Gastroesophageal sphincter (tissue), 4 donors: ENCODE results near the gene NUP188. TPM values are rescaled to one million over a fixed set of nuclear protein-coding genes. Genes with fewer than 3 reads are reported as not detected.

Source experiments
- ATAC-seq: fragments of 150-250 bp; one replicate; pipeline ENCODE4 v1.9.1; 2016; ENCODE audit warnings: mild to moderate bottlenecking, moderate library complexity
- H3K27ac ChIP-seq, 4 donors: fragments of 200-600 bp; sonication (generic) in 3 of 4; 1 replicate in 3 of 4; 2 replicates in 1 of 4; pipeline ENCODE4 v1.5.1; 2016 to 2019
- H3K27me3 ChIP-seq: fragments of 200-600 bp; sonication (generic); one replicate; pipeline ENCODE4 v1.5.1; 2019
- H3K36me3 ChIP-seq, 2 donors: fragments of 200-600 bp; sonication (generic); one replicate each; pipeline ENCODE4 v1.5.1; 2019; ENCODE audit warnings: control low read depth in 1 of 2
- H3K4me1 ChIP-seq, 3 donors: fragments of 200-600 bp; sonication (generic); 1 replicate in 2 of 3; 2 replicates in 1 of 3; pipeline ENCODE4 v1.5.1; 2016 to 2019; ENCODE audit warnings: control low read depth in 2 of 3
- H3K4me3 ChIP-seq, 2 donors: fragments of 200-600 bp; sonication (generic); one replicate each; pipeline ENCODE4 v1.5.1; 2019; ENCODE audit warnings: mild to moderate bottlenecking in 1 of 2, moderate library complexity in 1 of 2
- H3K9me3 ChIP-seq, 3 donors: fragments of 200-600 bp; sonication (generic); one replicate each; pipeline ENCODE4 v1.5.1; 2017 to 2019; ENCODE audit warnings: control low read depth in 2 of 3
- EP300 ChIP-seq: sonication (generic); formaldehyde crosslinking; IDR thresholded peaks from one replicate; pipeline ENCODE4 v1.6.1; 2017; ENCODE audit warnings: antibody characterized with exemption, mild to moderate bottlenecking
- POLR2A ChIP-seq, 2 donors: fragments of 450-650 bp; IDR thresholded peaks; one replicate each; pipeline ENCODE4 v1.6.1; 2017; ENCODE audit warnings: antibody characterized with exemption in 2 of 2, mild to moderate bottlenecking in 2 of 2, moderate library complexity in 1 of 2
- POLR2AphosphoS5 ChIP-seq: sonication (generic); formaldehyde crosslinking; IDR thresholded peaks from one replicate; pipeline ENCODE4 v1.6.1; 2017; ENCODE audit warnings: antibody characterized with exemption
- WGBS, 2 donors: methylation state at CpG; one replicate each; pipeline ENCODE4 v1.1.5; 2018; ENCODE audit warnings: low coverage in 1 of 2; 5-methylcytosine and 5-hydroxymethylcytosine counted together
- total RNA-seq, 4 donors: library from RNA; depleted of rRNA; stranded (reverse); fragments of >200 nt; gene quantifications; one replicate each; pipeline ENCODE4 v1.1.0, GENCODE V29; 2016
- TF ChIP-seq, protein P1 (sequence below), 4 experiments: fragments of 200-600 bp in 2 of 4; fragments of 450-650 bp in 2 of 4; sonication (generic) in 1 of 4; IDR thresholded peaks; one replicate each; pipeline ENCODE4 v1.5.1; 2017 to 2019; ENCODE audit warnings: antibody characterized with exemption in 4 of 4, mild to moderate bottlenecking in 2 of 4, moderate library complexity in 2 of 4

The NUP188 gene
- total RNA-seq, 4 donors from 2014 or later = 18.6 to 32.7 (median 29.1) TPM

DNA sequence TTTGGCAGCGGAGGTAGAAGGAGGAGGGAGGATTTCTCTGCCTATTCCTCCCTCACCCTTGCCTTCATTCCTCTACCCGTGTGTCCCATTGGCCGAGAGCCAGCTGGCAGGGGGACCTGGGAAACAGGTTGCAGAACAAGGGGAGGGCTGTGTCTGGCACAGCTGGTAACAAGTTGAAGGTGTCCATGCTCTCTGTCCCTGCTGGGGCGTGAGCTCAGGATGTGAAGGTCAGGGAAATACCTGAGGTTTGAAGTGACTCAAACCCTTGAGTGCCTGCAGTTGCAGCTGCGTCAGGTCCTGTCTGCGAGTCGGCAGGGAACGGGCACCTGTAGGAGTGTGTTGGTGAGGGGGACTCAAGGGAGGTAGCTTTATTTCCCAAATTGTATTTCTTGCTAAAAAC is 105.1 kb downstream of the NUP188 start:
- TF ChIP-seq, protein P1, sequence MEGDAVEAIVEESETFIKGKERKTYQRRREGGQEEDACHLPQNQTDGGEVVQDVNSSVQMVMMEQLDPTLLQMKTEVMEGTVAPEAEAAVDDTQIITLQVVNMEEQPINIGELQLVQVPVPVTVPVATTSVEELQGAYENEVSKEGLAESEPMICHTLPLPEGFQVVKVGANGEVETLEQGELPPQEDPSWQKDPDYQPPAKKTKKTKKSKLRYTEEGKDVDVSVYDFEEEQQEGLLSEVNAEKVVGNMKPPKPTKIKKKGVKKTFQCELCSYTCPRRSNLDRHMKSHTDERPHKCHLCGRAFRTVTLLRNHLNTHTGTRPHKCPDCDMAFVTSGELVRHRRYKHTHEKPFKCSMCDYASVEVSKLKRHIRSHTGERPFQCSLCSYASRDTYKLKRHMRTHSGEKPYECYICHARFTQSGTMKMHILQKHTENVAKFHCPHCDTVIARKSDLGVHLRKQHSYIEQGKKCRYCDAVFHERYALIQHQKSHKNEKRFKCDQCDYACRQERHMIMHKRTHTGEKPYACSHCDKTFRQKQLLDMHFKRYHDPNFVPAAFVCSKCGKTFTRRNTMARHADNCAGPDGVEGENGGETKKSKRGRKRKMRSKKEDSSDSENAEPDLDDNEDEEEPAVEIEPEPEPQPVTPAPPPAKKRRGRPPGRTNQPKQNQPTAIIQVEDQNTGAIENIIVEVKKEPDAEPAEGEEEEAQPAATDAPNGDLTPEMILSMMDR (IDR thresholded peaks at IDR 0.05) = no peak
- TF ChIP-seq EP300 = no peak
- no peak for TF ChIP-seq POLR2A (IDR thresholded peaks at IDR 0.05)
- 87 to 96% methylated on average over 4 to 7 of the region's 8 CpGs for WGBS, 2 donors
- Histone ChIP-seq H3K4me1 (no peaks in the 10 kb centered on the region), H3K27me3 (no peaks in the 10 kb centered on the region), H3K27ac (no peak overlapping the region), H3K36me3 (peaks cover 0 to 100% of the 10 kb centered on the region in 2 donors), H3K9me3 (no peaks in the 10 kb centered on the region), H3K4me3 (no peak overlapping the region)
- ATAC-seq = no peak

GRCh38 chr9:129053020-129053419 is 105.5 kb downstream of the NUP188 start:
- H3K36me3 ChIP-seq = peaks cover 0 to 100% of the 10 kb centered on the region in 2 donors
- no peaks in the 10 kb centered on the region for H3K9me3 ChIP-seq
- no peak overlapping the region for H3K27ac ChIP-seq
- no peaks in the 10 kb centered on the region for H3K27me3 ChIP-seq
- no peak overlapping the region for H3K4me3 ChIP-seq
- ATAC-seq = no peak
- WGBS, 2 donors = 90 to 94% methylated on average over 4 to 5 of the region's 6 CpGs
- no peak for TF ChIP-seq POLR2A (IDR thresholded peaks at IDR 0.05)
- no peak for TF ChIP-seq EP300
- TF ChIP-seq POLR2AphosphoS5 = no peak
- TF ChIP-seq, protein P1 (IDR thresholded peaks at IDR 0.05) = no peak
- no peaks in the 10 kb centered on the region for H3K4me1 ChIP-seq

DNA sequence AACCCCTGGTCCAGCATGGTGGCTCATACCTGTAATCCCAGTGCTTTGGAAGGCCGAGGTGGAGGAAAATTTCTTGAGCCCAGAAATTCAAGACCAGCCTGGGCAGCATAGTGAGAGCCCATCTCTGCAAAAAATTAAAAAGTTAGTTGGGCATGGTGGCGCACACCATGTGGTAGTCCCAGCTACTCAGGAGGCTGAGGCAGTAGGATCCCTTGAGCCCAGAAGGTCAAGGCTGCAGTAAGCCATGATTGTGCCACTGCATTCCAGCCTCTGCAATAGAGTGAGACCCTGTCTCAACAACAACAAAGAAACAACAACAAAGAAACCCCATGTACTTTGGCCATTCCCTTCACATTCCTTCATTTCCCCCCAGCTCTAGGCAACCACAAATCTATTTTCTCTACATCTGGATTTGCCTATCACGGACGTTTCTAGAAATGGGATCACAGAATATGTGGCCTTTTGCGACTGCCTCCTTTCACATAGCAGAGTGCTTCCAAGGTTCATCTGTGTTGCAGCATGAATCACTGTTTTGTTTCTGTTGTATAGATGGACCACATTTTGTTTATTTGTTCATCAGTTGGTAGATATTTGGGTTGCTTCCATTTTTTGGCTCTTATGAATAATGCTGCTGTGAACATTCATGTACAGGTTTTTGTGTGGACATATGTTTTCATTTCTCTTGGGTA is 106.8 kb downstream of the NUP188 start:
- peaks cover 0 to 99% of the 10 kb centered on the region in 2 donors for H3K36me3 ChIP-seq
- 71 to 83% methylated on average over 4 to 5 of the region's 5 CpGs for WGBS, 2 donors
- ATAC-seq = no peak

More for the DNA sequence above, 106.8 kb downstream of the NUP188 start:
- no peak overlapping the region for H3K27ac ChIP-seq
- no peaks in the 10 kb centered on the region for H3K27me3 ChIP-seq
- H3K4me1 ChIP-seq = no peaks in the 10 kb centered on the region
- H3K9me3 ChIP-seq = no peaks in the 10 kb centered on the region
- TF ChIP-seq POLR2AphosphoS5 (no peak), POLR2A (IDR thresholded peaks at IDR 0.05) (no peak), EP300 (no peak)
- TF ChIP-seq, protein P1 (IDR thresholded peaks at IDR 0.05) = no peak
- no peak overlapping the region for H3K4me3 ChIP-seq

Other genes starting within 250 kb of the NUP188 start
- 1 to 10 TPM; 2.3 to 7.5 (median 4.0) TPM for gene PKN3, start 245.2 kb upstream of the NUP188 start, total RNA-seq
- 10 to 100 TPM; 19.5 to 24.5 (median 22.2) TPM for gene ZDHHC12, start 223.6 kb upstream of the NUP188 start, total RNA-seq
- 100 to 1,000 TPM in 1 of 4 donors, 10 to 100 TPM in 3; 55.1 to 104 (median 60.2) TPM for gene ZER1, start 175.8 kb upstream of the NUP188 start, total RNA-seq
- 10 to 100 TPM; 13.2 to 40.9 (median 17.7) TPM for gene TBC1D13, start 160.4 kb upstream of the NUP188 start, total RNA-seq
- gene ENDOG, start 129.2 kb upstream of the NUP188 start, total RNA-seq = 10 to 100 TPM; 20.3 to 29.7 (median 27.1) TPM
- 10 to 100 TPM in 3 of 4 donors, 1 to 10 TPM in 1; 9.6 to 26.0 (median 21.1) TPM for gene SPOUT1, start 117.9 kb upstream of the NUP188 start, total RNA-seq
- gene KYAT1, start 65.7 kb upstream of the NUP188 start, total RNA-seq = 1 to 10 TPM; 3.4 to 7.9 (median 4.8) TPM
- gene LRRC8A, start 65.6 kb upstream of the NUP188 start, total RNA-seq = 10 to 100 TPM; 38.1 to 95.1 (median 49.9) TPM
- 10 to 100 TPM in 3 of 4 donors, 1 to 10 TPM in 1; 9.6 to 27.1 (median 25.4) TPM for gene PHYHD1, start 26.7 kb upstream of the NUP188 start, total RNA-seq
- 10 to 100 TPM in 3 of 4 donors, 1 to 10 TPM in 1; 9.8 to 17.1 (median 13.0) TPM for gene DOLK, start 96 bp upstream of the NUP188 start, total RNA-seq
- gene SH3GLB2, start 80.6 kb downstream of the NUP188 start, total RNA-seq = 100 to 1,000 TPM in 1 of 4 donors, 10 to 100 TPM in 3; 80.3 to 123 (median 83.6) TPM
- gene MIGA2, start 88.9 kb downstream of the NUP188 start, total RNA-seq = 10 to 100 TPM; 16.2 to 38.3 (median 24.6) TPM
- 1 to 10 TPM; 2.7 to 6.2 (median 6.0) TPM for gene DOLPP1, start 133.4 kb downstream of the NUP188 start, total RNA-seq
- 10 to 100 TPM; 59.6 to 91.2 (median 67.5) TPM for gene CRAT, start 163.1 kb downstream of the NUP188 start, total RNA-seq
- gene PTPA, start 163.7 kb downstream of the NUP188 start, total RNA-seq = 100 to 1,000 TPM in 1 of 4 donors, 10 to 100 TPM in 3; 58.7 to 100 (median 71.6) TPM
- 10 to 100 TPM in 2 of 4 donors, 1 to 10 TPM in 2; 7.4 to 14.3 (median 10.4) TPM for gene IER5L, start 230.6 kb downstream of the NUP188 start, total RNA-seq